KMS-11 (cell line): ENCODE data around the gene SHTN1.

Experiments used
- H2AFZ ChIP-seq: fragments of 200-600 bp; sonication (generic); 2 replicates; pipeline ENCODE4 v1.6.1; 2016; ENCODE audit warnings: antibody characterized with exemption, mixed run types, low read depth
- H3K27ac ChIP-seq: fragments of 200-600 bp; sonication (generic); 2 replicates; pipeline ENCODE4 v1.6.1; 2016; ENCODE audit warnings: mild to moderate bottlenecking, mixed run types
- H3K27me3 ChIP-seq: fragments of 200-600 bp; sonication (generic); 2 replicates; pipeline ENCODE4 v1.6.1; 2017; ENCODE audit warnings: mild to moderate bottlenecking, low read depth, mixed run types, moderate library complexity; ENCODE audit not compliant: insufficient read depth
- H3K36me3 ChIP-seq: fragments of 200-600 bp; sonication (generic); 2 replicates; pipeline ENCODE4 v1.6.1; 2017; ENCODE audit warnings: mild to moderate bottlenecking, mixed run types; ENCODE audit not compliant: insufficient read depth
- H3K4me1 ChIP-seq: fragments of 200-600 bp; sonication (generic); 2 replicates; pipeline ENCODE4 v1.6.1; 2016; ENCODE audit warnings: mild to moderate bottlenecking, low read depth, mixed run types; ENCODE audit not compliant: poor library complexity, severe bottlenecking
- H3K4me2 ChIP-seq: fragments of 200-600 bp; sonication (generic); 2 replicates; pipeline ENCODE4 v1.7.0; 2016; ENCODE audit warnings: mild to moderate bottlenecking, mixed run types
- H3K4me3 ChIP-seq: fragments of 200-600 bp; sonication (generic); IDR thresholded peaks from 2 replicates; pipeline ENCODE4 v1.6.1; 2017; ENCODE audit warnings: low read depth, low read length, mixed read lengths; ENCODE audit not compliant: insufficient read depth
- H3K79me2 ChIP-seq: fragments of 200-600 bp; sonication (generic); 2 replicates; pipeline ENCODE4 v1.6.1; 2016; ENCODE audit warnings: low read depth, mixed run types; ENCODE audit not compliant: insufficient read depth
- H3K9ac ChIP-seq: fragments of 200-600 bp; sonication (generic); 2 replicates; pipeline ENCODE4 v1.6.1; 2016; ENCODE audit warnings: mild to moderate bottlenecking, mixed run types
- H4K20me1 ChIP-seq: fragments of 200-600 bp; sonication (generic); 2 replicates; pipeline ENCODE4 v1.6.1; 2016; ENCODE audit warnings: mild to moderate bottlenecking, mixed run types; ENCODE audit not compliant: insufficient read depth
- TF ChIP-seq, protein P1 (sequence below): fragments of 200-600 bp; sonication (generic); conservative IDR thresholded peaks from 2 replicates; pipeline ENCODE4 v1.6.1; 2017; ENCODE audit warnings: low read depth, mild to moderate bottlenecking, antibody characterized with exemption, low read length, moderate library complexity, mixed read lengths

SHTN1 gene

DNA sequence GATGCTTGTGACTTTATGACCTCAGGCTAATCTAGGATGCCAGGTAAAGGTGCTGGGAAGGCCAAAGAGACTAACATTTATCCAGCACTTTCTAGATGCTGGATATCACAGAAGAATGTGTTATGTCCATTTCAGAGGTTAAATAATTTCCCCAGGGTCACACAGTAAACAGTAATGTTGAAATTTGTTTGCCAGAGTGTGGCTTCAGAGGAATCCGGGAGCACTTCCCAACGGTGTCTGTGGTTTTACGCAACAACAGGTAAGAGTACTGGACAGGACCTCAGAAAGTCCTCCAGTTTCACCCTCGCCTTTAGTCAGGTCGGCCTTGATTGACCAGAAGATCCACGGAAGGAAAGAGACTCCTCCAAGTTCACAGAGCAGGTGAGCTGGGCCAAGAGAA, 1.7 kb downstream of the SHTN1 start:
- Histone ChIP-seq H3K4me2 (no peak overlapping the region), H3K27me3 (no peaks in the 10 kb centered on the region), H3K9ac (no peak overlapping the region), H3K4me1 (no peaks in the 10 kb centered on the region), H3K4me3 (no peak overlapping the region), H2AFZ (no peak overlapping the region), H3K36me3 (no peaks in the 10 kb centered on the region), H3K79me2 (no peaks in the 10 kb centered on the region), H4K20me1 (no peaks in the 10 kb centered on the region), H3K27ac (no peak overlapping the region)
- TF ChIP-seq, protein P1, sequence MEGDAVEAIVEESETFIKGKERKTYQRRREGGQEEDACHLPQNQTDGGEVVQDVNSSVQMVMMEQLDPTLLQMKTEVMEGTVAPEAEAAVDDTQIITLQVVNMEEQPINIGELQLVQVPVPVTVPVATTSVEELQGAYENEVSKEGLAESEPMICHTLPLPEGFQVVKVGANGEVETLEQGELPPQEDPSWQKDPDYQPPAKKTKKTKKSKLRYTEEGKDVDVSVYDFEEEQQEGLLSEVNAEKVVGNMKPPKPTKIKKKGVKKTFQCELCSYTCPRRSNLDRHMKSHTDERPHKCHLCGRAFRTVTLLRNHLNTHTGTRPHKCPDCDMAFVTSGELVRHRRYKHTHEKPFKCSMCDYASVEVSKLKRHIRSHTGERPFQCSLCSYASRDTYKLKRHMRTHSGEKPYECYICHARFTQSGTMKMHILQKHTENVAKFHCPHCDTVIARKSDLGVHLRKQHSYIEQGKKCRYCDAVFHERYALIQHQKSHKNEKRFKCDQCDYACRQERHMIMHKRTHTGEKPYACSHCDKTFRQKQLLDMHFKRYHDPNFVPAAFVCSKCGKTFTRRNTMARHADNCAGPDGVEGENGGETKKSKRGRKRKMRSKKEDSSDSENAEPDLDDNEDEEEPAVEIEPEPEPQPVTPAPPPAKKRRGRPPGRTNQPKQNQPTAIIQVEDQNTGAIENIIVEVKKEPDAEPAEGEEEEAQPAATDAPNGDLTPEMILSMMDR: no peak

DNA sequence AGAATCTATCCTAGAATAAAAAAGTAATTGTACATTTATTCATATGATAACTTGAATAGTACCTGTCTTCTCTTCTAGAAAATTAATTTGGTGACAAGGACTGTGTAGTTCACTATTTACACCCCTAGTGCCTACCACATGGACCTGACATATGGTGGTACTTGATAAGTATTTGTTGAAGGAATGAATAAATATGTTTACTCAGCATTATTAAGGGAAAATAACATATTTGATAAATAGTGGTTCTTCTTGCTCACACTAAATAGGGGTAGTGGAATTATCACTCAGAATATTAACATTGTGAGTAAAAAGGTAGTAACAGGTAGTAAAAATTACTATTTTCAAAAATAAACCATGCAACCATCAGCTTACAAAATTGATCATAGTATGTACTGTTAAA, 2.8 kb downstream of the SHTN1 start:
- Histone ChIP-seq H4K20me1 (no peaks in the 10 kb centered on the region), H2AFZ (no peak overlapping the region), H3K4me3 (no peak overlapping the region), H3K4me2 (no peak overlapping the region), H3K27ac (no peak overlapping the region), H3K36me3 (no peaks in the 10 kb centered on the region), H3K27me3 (no peaks in the 10 kb centered on the region), H3K4me1 (no peaks in the 10 kb centered on the region), H3K79me2 (no peaks in the 10 kb centered on the region), H3K9ac (no peak overlapping the region)
- TF ChIP-seq, protein P1: no peak

DNA sequence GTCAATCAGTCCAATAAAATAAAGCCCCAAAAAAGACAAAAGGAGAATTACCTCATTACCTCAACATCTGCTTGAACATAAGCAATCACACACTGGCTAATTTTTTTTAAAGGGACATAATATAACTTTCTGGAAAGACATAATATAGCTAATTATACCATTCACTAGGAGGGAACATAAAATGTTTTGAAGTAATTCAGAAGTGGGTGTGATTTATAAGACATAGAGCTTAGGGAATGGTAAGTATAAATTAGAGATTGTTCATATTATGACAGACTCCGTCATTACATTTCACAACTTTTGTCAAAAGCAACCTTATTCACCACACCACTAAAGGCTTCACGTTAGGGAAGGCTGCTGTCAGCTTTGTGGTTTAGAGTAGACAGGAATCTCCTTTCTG, 3.8 kb downstream of the SHTN1 start:
- Histone ChIP-seq H3K27me3 (no peaks in the 10 kb centered on the region), H4K20me1 (no peaks in the 10 kb centered on the region), H2AFZ (no peak overlapping the region), H3K27ac (no peak overlapping the region), H3K4me2 (no peak overlapping the region), H3K9ac (no peak overlapping the region), H3K36me3 (no peaks in the 10 kb centered on the region), H3K79me2 (no peaks in the 10 kb centered on the region), H3K4me3 (no peak overlapping the region), H3K4me1 (no peaks in the 10 kb centered on the region)
- TF ChIP-seq, protein P1: no peak

DNA sequence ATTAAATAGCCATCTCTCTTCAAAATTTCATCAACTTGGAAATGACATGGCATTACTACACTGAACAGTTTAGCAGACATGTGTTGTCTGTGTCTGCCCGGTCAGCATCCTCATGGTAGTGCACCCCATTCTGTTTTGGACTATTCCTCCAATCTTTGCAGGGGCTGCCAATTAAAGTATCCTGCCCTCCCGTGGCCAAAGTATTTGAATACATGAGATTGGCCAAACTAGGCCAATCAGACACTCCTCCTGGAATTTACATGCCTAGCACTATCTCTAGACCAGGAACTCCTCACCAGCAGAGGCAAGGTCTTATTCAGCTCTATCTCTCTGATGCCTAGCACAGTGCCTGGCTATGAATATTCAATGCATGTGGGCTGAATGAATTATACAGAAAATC, 4.4 kb downstream of the SHTN1 start:
- no peaks in the 10 kb centered on the region for H3K27me3 ChIP-seq
- no peaks in the 10 kb centered on the region for H3K36me3 ChIP-seq
- no peak overlapping the region for H2AFZ ChIP-seq
- H3K9ac ChIP-seq: no peak overlapping the region
- H3K4me1 ChIP-seq: no peaks in the 10 kb centered on the region
- H3K79me2 ChIP-seq: no peaks in the 10 kb centered on the region
- TF ChIP-seq, protein P1: no peak
- H4K20me1 ChIP-seq: no peaks in the 10 kb centered on the region
- H3K27ac ChIP-seq: no peak overlapping the region
- H3K4me3 ChIP-seq: no peak overlapping the region
- no peak overlapping the region for H3K4me2 ChIP-seq

DNA sequence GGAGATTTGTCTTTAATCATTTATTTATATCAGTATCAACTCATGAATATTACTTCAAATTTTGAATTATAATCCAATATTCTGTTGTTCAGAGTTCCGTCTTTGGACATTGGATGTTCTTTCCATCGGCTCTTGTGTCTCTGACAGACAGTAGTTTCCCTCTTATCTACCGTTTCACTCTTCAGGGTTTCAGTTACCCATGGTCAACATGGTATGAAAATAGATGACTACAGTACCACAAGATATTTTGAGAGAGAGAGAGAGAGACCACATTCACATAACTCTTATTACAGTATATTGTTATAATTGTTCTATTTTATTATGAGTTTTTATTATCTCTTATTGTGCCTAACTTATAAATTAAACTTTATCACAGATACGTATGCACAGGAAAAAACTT, 6.8 kb downstream of the SHTN1 start:
- no peak overlapping the region for H2AFZ ChIP-seq
- H3K9ac ChIP-seq: no peak overlapping the region
- no peak overlapping the region for H3K4me3 ChIP-seq
- H3K27ac ChIP-seq: no peak overlapping the region
- H3K27me3 ChIP-seq: no peaks in the 10 kb centered on the region
- TF ChIP-seq, protein P1: no peak
- no peaks in the 10 kb centered on the region for H3K4me1 ChIP-seq
- no peaks in the 10 kb centered on the region for H4K20me1 ChIP-seq
- no peaks in the 10 kb centered on the region for H3K36me3 ChIP-seq
- H3K79me2 ChIP-seq: no peaks in the 10 kb centered on the region
- no peak overlapping the region for H3K4me2 ChIP-seq
